GM21526 (cell line): Measurements from ENCODE around the gene TRIO.
"Not testable (repeated sequence)": the region's sequence is repeated elsewhere in the genome, so short reads cannot be mapped to it uniquely, and the experiment has no call there.

Experiments
- ATAC-seq: cut with Tn5 transposase; IDR thresholded peaks from one replicate; pipeline ENCODE4 v1.9.1; 2021; ENCODE audit warnings: moderate library complexity; ENCODE audit not compliant: unreplicated experiment, low FRiP score

TRIO gene

DNA sequence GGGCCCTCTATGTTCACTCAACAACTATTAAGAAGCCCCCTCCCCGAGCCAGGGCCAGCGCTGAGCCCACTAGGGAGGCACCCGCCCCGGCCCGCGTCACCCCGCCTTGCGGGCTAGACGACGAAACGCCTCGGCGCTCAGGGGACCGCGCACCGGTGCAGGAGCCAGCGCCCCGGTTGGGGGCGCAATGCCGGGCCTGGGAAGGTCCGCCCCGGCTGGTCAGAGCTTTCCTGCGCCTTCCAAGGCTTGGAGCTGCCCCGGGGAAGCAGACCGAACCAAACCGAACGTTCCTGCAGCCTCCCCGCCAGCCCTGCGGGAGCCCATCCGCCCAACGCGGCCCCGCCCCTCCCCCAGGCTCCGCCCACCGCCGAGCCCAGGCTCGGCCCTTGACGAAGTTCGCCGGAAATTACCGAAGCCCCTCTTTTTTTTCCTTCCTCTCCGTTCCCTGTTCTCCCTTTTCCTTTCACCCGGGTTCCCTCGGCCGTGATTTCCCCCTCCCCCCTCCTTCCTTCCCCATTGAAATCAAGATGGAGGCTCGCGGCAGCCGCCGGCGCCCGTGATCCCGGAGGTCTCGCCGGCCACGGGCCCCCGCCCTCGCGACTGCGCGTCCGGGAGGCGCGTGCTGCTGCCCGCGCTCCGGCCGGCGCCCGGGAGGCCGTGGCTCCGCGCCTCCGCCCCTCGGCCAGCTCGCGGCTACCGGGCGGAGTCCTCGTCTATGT, at the start of gene TRIO:
Gene TRIO, plus strand, starts transcription at position 516 of the 719 bp plus-strand sequence. CDS start 384 bp downstream, outside the sequence.
- peak; percentile 42 for ATAC-seq

DNA sequence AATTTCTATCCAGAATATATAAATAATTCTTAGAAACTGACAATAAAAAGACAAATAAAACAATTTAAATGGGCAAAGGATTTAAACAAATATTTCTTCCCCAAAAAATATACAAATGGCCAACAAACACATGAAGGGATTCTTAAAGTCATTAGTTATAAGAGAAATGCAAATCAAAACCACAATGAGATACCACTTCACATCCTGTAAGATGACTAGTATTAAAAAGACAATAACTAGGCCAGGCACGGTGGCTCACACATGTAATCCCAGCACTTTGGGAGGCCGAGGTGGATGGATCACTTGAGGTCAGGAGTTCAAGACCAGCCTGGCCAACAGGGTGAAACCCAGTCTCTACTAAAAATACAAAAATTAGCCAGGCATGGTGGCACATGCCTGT, 45.8 kb upstream of the TRIO start:
- not testable (repeated sequence) for ATAC-seq

DNA sequence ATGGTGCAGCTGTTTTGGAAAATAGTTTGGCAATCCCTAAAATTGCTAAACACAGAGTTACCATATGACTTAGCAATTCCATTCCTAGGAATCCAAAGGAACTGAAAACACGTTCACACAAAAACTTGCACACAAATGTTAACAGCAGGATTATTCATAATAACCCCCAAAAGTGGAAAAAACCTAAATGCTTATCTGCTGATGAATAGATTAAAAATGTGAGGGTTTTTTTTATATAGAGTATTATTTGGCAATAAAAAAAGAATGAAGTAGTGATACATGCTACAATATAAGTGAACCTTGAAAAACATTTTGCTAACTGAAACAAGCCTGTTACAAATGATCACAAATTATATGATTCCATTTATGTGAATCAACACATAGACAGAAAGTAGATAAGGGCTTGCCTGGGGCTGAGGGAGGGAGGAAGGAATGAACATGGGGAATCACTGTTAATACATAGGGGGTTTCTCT, 45.1 kb upstream of the TRIO start:
- ATAC-seq, result no peak

DNA sequence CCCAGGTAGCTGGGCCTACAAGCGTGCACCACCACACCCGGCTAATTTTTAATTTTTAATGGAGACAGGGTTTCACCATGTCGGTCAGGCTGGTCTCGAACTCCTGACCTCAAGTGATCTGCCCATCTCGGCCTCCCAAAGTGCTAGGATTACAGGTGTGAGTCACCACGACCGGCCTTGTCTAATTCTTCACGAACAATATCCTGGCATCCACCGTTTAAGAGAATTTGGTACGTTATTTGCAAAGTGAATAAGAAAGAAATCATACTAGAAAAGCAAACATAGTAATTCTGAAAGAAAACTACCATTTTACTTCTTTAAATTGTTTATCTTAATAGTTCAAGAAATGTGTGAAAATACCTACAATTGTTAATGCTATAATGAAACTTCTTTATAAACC, 42.9 kb upstream of the TRIO start:
- no peak for ATAC-seq

DNA sequence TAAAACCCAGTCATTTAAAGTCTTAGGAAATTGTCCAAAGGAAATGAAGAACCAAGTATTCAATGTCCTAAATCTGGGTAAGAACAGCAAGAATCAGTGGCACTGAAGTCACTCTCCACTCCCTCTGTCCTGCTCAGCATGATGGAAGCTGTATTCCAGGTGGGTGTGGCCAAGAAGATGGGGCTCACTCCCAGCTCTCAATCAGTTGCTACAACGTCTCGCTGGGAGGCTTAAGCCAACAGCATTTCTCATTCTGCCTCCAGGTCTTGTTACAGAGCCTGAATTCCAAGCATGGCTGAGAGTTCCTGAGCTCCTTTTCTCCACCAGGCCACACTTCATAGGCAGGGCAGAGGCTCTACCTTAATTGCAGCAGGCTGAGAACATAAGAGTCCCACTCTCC, 41.2 kb upstream of the TRIO start:
- no peak for ATAC-seq

DNA sequence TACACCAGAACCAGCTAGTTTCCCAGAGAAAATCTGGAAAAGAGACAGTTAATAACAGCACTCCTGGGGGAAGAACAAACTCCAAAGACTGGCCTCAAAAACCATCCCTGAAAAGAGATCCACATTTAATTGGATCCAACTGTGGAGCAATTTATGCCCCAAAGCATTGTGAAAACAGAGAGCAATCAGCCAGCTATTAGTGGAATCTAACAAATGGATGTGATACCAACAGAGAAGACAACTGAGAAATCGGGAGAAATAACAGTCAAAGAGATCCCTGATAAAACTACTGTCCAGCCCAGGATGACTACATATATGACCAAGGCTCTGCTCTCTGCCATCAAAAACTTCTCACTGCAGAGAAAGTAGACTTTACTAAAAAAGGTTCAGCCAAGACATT, 40.5 kb upstream of the TRIO start:
- ATAC-seq, result no peak

DNA sequence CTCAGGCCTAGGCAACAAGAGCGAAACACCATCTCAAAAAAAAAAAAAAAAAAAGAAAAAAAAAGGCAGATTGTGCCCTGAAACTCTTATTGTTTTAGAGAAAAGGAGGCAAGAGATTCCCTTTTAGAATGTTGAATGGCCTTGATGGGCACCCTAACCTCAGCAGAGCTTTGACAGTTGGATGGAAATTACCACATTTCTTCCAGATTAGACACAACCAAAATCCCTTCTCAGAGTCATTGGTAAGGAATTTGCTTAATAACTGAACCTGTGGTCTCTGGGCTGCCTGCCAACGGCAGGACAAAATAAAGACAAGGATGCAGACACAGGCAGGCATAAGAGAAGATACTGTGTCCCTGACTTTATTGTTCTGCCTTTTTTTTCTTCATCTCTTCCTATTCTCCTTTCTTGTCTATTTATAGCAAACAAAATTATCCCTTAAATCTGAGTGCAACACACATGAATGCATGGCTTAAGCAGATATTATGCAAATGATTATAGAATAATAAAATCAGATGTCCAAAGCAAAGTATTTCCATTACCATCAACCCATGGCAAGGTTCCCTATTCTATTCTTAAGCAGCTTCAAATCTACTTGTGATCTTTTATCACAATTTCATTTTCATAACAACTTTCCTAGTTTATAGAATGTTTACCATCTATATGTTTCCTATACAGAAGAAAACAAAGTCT, 37.3 kb upstream of the TRIO start:
- ATAC-seq, result no peak

DNA sequence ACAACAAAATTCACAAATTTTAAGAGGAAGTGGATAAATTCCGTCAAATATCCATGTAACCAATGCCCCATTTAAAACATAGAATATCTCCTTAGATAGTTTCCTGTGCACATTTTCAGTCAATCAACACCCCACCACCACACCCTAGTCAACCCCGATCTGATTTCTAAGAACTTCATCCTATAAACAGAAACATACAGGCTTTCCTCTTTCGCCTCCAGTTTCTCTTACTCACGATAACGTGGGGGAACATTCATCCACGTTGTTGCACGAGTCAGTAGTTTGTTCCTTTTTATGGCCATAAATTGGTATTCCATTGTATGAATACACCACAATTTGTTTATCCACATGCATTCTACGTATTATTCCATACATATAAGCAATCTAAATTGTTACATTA, 35.6 kb upstream of the TRIO start:
- ATAC-seq, result no peak

DNA sequence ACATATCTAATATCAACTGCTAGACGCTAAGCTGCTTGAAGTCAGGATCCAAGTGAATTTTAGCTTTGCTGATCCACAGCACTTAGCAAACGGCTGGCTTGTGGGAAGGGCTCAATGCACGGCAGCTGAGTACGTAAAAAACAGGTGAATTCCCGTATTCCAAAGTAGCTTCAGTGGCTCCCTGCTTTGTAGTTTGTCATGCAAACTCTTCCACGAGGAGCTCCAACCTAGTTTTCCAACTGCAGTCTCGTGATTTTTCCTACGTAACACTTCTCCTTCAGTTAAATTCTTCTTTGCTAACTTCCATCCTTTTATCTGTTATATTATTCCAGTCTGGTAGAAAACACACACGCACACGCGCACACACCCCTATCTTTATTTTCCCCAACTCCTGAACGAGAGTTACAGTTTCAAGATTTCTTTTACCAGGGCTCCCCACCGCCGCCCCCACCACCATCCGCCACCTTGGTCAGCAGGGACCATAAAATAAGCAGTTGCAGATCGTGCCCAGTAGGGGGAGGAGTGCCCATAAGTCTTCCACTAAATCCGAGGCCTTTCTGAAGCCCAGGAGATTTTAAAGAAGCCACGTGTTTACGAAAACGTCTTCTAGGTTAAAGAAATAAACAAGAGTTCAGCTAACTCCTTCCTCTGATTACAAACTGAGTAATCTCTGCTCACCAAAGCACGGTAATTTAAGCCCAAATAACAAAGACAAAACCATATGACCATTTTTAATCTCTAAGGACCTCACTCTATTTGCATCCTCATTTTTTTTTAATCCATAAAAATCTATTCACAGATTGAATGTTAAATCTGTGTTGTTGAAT, 34.8 kb upstream of the TRIO start:
- peak; percentile 73 for ATAC-seq

DNA sequence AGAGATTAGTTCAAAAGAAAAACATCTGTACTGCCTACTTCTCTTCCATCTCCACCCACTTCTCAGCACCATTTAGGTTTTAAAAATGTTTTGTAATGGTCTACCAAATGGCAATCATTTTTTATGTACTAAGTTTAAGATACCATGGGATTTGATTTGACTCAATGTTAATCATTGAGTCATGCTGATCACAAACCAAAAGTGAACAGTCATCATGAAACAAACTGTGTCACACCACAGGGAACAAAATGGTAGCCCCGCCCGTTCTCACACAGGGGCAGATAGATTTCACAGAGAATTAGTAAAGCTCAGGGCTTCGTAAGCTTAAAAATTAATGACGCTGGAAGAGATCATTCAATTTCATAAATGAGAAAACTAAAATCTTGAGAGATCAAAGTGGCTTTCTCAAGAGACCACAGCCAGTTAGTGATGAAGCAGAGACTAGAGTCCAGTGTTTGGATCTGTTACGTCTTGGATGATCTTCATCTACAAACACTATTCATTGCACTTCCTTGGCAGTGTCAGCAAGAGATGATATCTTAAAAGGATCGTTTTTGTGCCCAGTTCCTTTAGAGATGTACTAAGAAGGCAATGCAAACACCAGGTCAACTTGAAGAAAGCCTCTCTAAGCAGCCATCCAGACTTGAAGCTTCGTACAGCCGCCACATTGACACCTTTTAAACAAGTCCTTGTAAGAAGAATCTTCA, 33.9 kb upstream of the TRIO start:
- ATAC-seq, result peak; percentile 87

DNA sequence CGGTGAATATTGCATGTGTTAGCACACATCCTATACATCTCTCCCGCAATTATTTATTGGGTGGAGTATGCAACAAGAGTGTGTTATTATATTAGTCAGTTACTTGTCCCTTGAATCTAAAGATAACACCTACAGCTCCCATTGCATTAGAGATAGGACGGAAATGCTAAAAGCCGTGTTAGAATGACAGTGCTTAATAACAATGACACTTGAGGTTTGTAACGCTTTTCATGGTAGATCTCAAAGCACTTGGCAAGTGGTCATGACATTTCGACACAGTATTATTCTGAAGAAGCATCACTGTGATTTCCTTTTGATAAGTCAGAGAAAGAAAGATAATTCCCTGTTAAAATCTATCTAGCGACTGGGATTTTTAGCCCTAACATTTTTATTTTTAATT, 33.4 kb upstream of the TRIO start:
- ATAC-seq, result no peak

DNA sequence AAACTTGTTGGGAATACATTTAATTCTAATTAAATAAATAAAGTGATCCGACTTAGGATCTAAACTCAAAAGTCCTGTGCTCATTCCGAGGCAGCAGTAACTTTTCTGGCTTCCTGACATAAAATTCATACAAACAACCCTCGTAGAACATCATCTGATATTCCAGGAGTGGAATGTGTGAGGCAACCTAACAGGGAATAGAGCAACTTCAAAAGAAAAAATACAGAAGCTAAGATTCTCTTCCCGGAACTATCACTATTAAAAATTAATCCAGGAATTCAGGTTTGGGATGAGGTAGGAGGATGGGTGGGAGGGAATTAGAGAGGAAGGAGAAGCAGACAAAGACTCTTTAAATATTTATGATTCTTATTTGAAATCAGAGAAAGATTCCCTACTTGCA, 32.9 kb upstream of the TRIO start:
- ATAC-seq, result no peak

DNA sequence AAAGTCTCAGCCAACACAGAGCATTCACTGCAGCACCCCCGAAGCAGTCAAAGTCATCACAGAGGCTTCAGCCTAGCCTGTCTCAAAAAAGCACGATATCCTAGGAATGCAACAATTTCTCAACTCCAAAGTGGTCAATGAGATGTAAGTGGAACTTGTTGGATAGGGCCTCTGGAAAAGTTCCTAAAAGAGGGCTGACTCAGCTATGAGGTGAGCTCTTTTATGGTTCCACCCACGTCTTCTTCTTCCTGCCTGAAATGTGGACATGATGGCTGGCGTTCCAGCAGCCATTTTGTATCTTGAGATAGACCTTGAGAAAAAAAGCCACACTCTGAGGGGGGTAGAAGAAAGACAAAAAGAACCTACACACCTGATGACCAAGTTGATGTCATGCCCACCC, 32.5 kb upstream of the TRIO start:
- ATAC-seq, result no peak

DNA sequence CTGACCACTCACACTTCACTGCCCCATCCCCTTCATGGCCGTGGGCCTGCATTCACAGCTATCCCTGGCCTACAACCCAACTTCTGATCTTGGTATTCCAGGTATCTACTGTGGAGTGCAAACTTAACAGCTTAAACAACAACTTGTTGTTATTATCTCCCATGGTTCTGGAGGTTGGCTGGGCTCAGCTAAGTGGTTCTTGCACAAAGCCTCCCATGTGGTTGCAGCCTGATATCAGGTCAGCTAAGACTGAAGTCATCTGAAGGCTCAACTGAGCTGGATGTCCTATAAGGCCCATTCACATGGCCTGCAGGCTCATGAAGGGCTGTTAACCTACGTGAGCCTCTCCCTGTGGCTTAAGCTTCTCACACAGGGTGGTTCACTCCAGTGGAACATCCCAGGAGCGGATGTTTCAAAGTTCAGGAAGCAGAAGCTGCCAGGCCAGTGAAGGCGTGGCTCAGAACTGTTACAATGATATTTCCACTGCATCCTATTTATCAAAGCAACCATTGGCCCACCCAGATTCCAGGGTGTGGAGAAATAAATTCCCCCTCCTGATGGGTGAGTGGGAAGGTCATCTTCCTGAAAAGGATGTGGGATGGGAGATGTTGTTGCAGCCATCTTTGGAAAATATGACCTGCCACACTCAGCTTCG, 30.0 kb upstream of the TRIO start:
- no peak for ATAC-seq

DNA sequence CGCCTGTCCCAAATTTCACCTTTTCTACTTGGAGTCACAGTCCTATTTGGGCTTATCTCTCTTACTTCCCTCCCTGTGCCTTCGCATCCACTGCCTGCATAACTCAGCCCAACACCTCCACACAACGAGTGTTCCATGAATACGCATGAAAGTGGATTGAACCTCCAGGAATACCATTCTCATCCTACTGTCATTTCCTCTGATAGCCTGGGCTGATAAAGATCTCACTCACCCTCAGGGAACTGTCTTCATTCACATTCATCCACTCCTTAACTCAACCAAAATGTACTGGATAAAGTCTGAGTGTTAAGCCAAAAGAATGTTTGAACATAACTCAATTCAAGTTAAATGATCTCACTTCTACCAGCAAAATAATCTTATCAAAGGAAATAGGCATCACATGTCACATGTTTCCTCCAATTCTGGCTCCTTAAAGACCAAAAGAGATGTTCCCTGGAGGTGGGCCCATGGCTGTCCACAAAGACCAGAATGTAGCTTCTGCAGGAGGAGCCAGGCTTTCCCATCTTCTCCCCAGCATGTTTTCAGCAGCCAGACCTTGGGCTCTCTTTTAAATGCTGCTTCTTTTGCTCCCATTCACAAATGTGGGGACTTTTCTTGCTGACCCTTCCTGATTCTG, 28.4 kb upstream of the TRIO start:
- no peak for ATAC-seq

DNA sequence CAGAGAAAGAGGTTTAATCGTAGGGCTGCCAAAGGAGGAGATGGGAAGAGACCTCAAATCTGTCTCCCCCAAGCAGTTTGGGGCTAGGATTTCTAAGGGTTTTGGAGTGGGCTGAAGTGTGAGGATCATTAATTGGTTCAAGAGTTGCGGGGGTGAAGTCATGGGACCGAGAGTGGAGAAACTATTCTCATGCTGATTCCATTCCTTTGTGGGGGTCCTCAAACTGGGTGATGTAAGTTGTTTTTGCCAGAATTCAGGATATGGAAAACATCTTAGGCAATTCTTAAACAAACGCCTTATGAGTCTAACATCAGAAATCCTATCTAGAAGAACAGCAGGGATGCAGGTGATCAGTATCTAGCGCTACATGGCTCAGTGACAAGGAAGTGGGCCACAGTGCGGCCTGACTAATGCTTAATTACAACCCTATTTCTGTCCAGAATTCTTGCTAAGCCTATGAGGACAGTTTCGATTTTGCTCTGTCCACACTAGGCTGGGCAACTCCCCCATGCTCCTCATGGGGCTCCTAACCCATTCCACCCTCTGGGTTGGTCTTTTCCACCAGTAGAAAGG, 27.7 kb upstream of the TRIO start:
- ATAC-seq, result no peak

DNA sequence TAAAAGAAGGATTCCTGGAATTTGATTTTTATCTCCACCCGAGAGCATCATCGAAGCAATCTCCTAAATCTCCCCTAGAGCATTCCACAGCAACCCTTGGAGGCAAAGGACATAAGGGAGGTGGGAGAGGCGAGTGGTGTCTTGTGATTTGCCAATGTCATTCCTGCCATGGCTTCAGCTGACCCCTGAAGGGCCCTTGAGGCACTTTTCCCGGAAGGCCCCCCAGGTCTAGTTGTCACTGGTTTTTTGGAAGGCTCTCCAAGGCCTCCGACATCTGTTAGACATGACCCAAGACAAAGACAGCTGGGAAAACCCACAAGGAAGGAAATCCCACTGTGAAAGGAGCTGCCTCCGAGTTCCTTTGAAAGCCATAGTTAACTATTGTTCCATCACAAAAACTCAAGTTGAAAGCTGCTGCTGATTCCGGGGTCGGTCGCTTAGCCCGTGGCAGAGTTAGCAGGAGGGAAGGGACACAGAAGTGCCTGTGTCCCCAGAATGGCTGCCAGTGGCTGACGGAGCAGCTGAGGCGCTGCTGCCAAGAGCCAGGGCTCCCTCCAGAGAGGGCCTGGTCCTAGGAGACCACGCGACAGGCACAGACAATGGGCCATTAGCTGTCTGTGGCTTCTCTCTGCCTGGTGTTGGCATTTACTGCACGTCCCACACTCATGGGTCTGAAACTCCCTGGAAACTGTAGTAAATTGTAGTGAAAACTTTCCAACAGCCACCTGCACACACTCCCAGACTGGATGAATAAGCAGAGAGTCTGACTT, 24.4 kb upstream of the TRIO start:
- ATAC-seq, result no peak

DNA sequence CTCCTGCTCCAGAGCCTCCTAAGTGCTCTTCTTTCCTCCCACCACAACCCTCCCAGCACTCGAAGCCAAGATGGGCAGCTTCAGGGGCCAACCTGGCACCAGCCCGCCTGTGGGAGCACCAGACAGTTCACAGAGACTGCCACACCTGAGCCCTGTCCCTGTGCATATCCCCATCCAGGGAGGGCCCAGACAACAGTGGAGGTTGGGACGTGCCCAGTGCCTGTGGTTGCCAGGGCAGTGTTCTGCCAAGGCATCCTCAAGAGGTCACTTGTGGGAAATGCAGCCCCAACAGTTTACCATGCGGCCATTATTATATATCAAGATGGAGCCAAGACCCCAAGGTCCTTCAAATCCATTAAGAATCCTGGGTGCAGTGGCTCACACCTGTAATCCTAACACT, 23.0 kb upstream of the TRIO start:
- no peak for ATAC-seq

DNA sequence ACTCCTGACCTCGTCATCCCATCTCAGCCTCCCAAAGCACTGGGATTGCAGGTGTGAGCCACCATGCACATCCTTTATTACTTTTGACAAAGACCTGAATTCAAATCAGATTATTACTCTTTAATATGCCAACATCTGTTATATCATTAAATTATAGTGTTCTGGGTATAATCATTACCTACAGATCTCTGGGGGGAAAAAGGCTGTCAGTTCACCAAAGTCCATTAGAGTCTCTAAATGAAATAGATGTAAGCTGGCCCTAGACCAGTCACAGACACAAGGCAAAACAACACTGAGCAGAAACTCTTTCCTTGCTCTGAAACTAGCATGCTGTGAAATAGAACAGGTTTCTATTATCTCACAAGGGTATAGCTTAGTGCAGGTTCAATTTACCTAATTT, 21.6 kb upstream of the TRIO start:
- ATAC-seq, result no peak
